Measurements from ENCODE around the gene GSK3A. TPM values are rescaled to one million over a fixed set of nuclear protein-coding genes. Genes with fewer than 3 reads are reported as not detected.

GSK3A gene
- total and polyA plus RNA-seq, 2 experiments from 2014 or later, result 32.2 to 36.6 TPM

GRCh38 chr19:42281827-42282762 lies 39.7 kb upstream of the GSK3A start:
- Histone ChIP-seq H4K20me1 (ENCODE audit: insufficient read depth, poor library complexity, severe bottlenecking) (peaks cover 26% of the 10 kb centered on the region), H3K4me2 (peak overlapping the region; percentile 94), H3K27ac (peak overlapping the region; percentile 99), H3K4me1 (ENCODE audit: insufficient read depth) (peaks cover 64% of the 10 kb centered on the region), H3K9me3 (ENCODE audit: low read depth) (no peaks in the 10 kb centered on the region), H3K27me3 (no peaks in the 10 kb centered on the region), H3K36me3 (replicated peaks; ENCODE audit: insufficient read depth, low read depth) (no peaks in the 10 kb centered on the region), H3K79me2 (peaks cover 60% of the 10 kb centered on the region), H3K4me3 (no peak overlapping the region), H2AFZ (no peak overlapping the region), H3K9me2 (replicated peaks; ENCODE audit: insufficient read depth) (no peaks in the 10 kb centered on the region)
- TF ChIP-seq EZH2phosphoT487 (IDR thresholded peaks at IDR 0.05; ENCODE audit: low read depth, severe bottlenecking, unreplicated experiment), result no peak
- 25% methylated on average over 7 of the region's 7 CpGs for WGBS (ENCODE audit: low lambda C conversion rate, missing lambda C conversion rate)
- peak; percentile 78 for DNase-seq (ENCODE audit: low spot score)

GRCh38 chr19:42281146-42281826 lies 38.9 kb upstream of the GSK3A start:
- Histone ChIP-seq H3K4me1 (ENCODE audit: insufficient read depth) (peaks cover 67% of the 10 kb centered on the region), H3K4me3 (peak overlapping the region; percentile 41), H4K20me1 (ENCODE audit: insufficient read depth, poor library complexity, severe bottlenecking) (peaks cover 18% of the 10 kb centered on the region), H3K36me3 (replicated peaks; ENCODE audit: insufficient read depth, low read depth) (no peaks in the 10 kb centered on the region), H3K79me2 (peaks cover 60% of the 10 kb centered on the region), H2AFZ (no peak overlapping the region), H3K27me3 (no peaks in the 10 kb centered on the region), H3K4me2 (peak overlapping the region; percentile 94), H3K9me3 (ENCODE audit: low read depth) (no peaks in the 10 kb centered on the region), H3K27ac (peak overlapping the region; percentile 99), H3K9me2 (replicated peaks; ENCODE audit: insufficient read depth) (no peaks in the 10 kb centered on the region)
- WGBS (ENCODE audit: low lambda C conversion rate, missing lambda C conversion rate), result 13% methylated on average over 9 of the region's 25 CpGs
- DNase-seq (ENCODE audit: low spot score), result peak; percentile 81
- no peak for TF ChIP-seq EZH2phosphoT487 (IDR thresholded peaks at IDR 0.05; ENCODE audit: low read depth, severe bottlenecking, unreplicated experiment)
- TF ChIP-seq EZH2 (IDR thresholded peaks at IDR 0.05; ENCODE audit: borderline replicate concordance), result no peak
- no peak for TF ChIP-seq CTCF (IDR thresholded peaks at IDR 0.05; ENCODE audit: poor library complexity)

- WGBS (ENCODE audit: low lambda C conversion rate, missing lambda C conversion rate), result 0% methylated on average over 3 of the region's 20 CpGs
- peaks cover 60% of the 10 kb centered on the region for H3K79me2 ChIP-seq
- no peak overlapping the region for H2AFZ ChIP-seq
- H3K27me3 ChIP-seq, result no peaks in the 10 kb centered on the region
- H4K20me1 ChIP-seq (ENCODE audit: insufficient read depth, poor library complexity, severe bottlenecking), result peaks cover 13% of the 10 kb centered on the region
- no peaks in the 10 kb centered on the region for H3K36me3 ChIP-seq (replicated peaks; ENCODE audit: insufficient read depth, low read depth)
- TF ChIP-seq EZH2phosphoT487 (IDR thresholded peaks at IDR 0.05; ENCODE audit: low read depth, severe bottlenecking, unreplicated experiment) (no peak), CTCF (IDR thresholded peaks at IDR 0.05; ENCODE audit: poor library complexity) (no peak), EZH2 (IDR thresholded peaks at IDR 0.05; ENCODE audit: borderline replicate concordance) (no peak)
- peaks cover 62% of the 10 kb centered on the region for H3K4me1 ChIP-seq (ENCODE audit: insufficient read depth)
- no peaks in the 10 kb centered on the region for H3K9me2 ChIP-seq (replicated peaks; ENCODE audit: insufficient read depth)
- H3K9me3 ChIP-seq (ENCODE audit: low read depth), result no peaks in the 10 kb centered on the region
- DNase-seq (ENCODE audit: low spot score), result no peak
- H3K27ac ChIP-seq, result peak overlapping the region; percentile 99
- peak overlapping the region; percentile 99 for H3K4me3 ChIP-seq
- H3K4me2 ChIP-seq, result peak overlapping the region; percentile 94
Observed at GRCh38 chr19:42280815-42281145, 38.4 kb upstream of the GSK3A start.
